ENCODE measurements around the gene P2RY12.

The P2RY12 gene

DNA sequence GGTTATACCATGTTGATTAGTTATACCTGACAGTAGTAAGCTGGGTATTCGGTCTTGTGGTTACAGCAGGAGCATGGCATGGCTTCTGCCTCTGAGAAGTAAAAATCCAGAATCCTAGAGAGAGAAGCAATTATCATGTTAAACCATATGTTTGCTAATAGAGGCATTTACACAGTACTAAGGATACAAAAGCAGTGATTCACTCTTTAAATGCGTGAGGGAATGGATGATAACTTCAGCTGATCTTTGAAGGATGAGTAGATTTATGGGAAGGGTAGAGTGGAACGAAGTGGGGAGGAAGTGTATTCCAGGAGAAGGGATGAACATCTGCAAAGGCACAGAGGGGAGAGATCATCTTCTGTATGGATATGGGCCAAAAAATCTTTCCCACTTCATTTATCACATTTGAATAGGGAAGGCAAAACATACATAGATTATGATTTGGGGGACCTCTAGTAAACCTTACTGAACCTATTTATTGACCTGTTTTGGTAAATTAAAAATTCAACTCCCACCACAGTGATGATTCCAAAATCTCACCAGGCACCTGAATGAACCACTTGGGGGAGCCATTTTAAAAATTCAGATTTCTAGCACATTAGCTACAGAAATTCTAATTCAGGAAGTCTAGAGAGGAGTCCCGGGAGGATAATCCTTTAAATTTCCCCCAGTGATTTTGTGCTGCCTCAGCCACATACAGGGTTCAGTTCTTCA is 41.2 kb upstream of the P2RY12 start:
- ChIA-PET CTCF (interaction anchor here (1.1 to 8.4 kb wide), 9 partner anchors 8 to 491 kb away, joined by 3 to 63 read pairs (median 5); no protein-coding TSS in a partner anchor), POLR2A (interaction anchor here (0.7 kb wide), 1 partner anchor 36 kb away, joined by 3 read pairs; no protein-coding TSS in a partner anchor)
- TF ChIP-seq, protein P1, sequence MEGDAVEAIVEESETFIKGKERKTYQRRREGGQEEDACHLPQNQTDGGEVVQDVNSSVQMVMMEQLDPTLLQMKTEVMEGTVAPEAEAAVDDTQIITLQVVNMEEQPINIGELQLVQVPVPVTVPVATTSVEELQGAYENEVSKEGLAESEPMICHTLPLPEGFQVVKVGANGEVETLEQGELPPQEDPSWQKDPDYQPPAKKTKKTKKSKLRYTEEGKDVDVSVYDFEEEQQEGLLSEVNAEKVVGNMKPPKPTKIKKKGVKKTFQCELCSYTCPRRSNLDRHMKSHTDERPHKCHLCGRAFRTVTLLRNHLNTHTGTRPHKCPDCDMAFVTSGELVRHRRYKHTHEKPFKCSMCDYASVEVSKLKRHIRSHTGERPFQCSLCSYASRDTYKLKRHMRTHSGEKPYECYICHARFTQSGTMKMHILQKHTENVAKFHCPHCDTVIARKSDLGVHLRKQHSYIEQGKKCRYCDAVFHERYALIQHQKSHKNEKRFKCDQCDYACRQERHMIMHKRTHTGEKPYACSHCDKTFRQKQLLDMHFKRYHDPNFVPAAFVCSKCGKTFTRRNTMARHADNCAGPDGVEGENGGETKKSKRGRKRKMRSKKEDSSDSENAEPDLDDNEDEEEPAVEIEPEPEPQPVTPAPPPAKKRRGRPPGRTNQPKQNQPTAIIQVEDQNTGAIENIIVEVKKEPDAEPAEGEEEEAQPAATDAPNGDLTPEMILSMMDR (IDR thresholded peaks at IDR 0.05; ENCODE audit: insufficient read depth, low read length, missing control alignments) = no peak
- no peak overlapping the region for H3K4me3 ChIP-seq (ENCODE audit: low read depth, low read length)
- no peak for DNase-seq (ENCODE audit: low read depth, low spot score)

DNA sequence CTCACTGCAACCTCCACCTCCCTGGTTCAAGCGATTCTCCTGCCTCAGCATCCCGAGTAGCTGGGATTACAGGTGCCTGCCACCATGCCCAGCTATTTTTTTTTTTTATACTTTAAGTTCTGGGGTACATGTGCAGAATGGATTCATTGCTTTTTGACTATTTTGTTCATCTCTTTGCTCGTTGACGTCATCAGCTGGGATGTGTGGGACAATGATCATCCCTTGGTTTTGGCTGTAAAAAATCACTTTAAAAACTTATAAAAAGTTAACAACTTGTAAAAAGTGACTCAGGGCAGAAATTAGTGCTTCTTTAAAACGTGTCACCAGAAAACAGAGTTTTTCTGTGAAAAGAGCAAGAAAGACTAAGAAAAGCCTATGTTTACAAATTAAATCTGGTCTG is 38.5 kb upstream of the P2RY12 start:
- no peak overlapping the region for H3K4me3 ChIP-seq (ENCODE audit: low read depth, low read length)
- CTCF ChIA-PET = interaction anchor here (1.2 kb wide), 1 partner anchor 8 kb away, joined by 3 read pairs; no protein-coding TSS in a partner anchor
- DNase-seq (ENCODE audit: low read depth, low spot score) = no peak
- POLR2A ChIA-PET = no interaction called here
- TF ChIP-seq, protein P1 (IDR thresholded peaks at IDR 0.05; ENCODE audit: insufficient read depth, low read length, missing control alignments) = no peak

DNA sequence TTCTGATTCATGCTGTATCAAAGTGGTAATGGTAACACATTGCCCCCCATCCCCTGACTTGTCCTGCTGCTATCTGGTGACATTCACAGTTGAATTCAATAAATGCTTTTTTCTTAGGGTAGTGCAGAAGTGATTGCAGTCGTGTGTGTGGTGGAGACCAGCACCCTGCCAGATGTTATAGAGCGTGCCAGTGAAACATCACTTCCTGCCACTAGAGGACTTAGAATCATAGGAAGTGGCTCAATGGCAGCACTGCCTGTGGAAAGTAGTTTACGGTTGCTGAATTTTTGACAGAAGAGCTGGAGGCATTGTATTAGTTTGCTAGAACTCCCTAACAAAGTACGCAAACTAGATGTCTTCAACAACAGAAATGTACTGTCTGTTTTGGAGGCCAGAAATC is 37.4 kb upstream of the P2RY12 start:
- TF ChIP-seq, protein P1 (IDR thresholded peaks at IDR 0.05; ENCODE audit: insufficient read depth, low read length, missing control alignments) = no peak
- ChIA-PET CTCF (interaction anchor here (1.0 to 1.1 kb wide), 2 partner anchors 12 to 416 kb away, joined by 3 read pairs; no protein-coding TSS in a partner anchor), POLR2A (no interaction called here)
- H3K4me3 ChIP-seq (ENCODE audit: low read depth, low read length) = no peak overlapping the region
- no peak for DNase-seq (ENCODE audit: low read depth, low spot score)

DNA sequence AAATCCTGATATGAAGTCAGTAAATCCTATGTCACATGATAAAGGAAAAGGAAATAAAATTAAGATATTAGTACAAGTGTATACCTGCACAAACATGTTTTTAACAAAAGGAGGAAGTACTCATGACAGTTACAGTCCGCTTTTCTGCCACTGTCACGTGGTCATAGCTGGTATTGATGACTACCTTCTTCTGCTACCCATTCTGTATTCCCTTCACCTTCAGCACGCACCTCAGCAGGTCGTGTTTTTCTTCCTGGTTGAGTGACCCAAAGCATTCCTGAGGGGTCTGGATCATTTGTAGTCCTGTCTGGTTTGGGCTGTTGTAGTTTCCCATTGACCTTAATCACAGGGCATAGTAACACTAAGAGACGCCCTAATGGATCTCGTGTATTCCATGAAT is 35.3 kb upstream of the P2RY12 start:
- DNase-seq (ENCODE audit: low read depth, low spot score) = no peak
- CTCF ChIA-PET = no interaction called here
- TF ChIP-seq, protein P1 (IDR thresholded peaks at IDR 0.05; ENCODE audit: insufficient read depth, low read length, missing control alignments) = no peak
- POLR2A ChIA-PET = no interaction called here
- H3K4me3 ChIP-seq (ENCODE audit: low read depth, low read length) = no peak overlapping the region

DNA sequence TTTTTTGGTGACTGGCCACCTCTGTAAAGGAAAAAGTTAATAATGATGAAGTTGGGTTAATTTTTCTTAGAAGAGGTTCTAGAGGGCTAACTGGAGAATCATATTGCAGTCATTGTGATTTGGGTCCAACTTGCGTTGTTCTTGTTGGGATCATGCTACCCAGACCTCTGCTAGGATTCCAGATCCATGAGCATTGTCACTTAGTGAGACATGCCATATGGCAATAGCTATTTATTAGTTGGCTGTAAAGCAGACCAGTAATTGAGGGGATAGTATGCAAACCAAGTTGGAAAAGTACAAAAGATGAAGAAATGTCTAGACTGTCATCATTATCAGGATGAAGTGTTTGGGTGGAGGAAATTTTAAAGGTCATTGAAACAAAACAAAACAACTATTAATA is 30.7 kb upstream of the P2RY12 start:
- ChIA-PET POLR2A (no interaction called here), CTCF (interaction anchor here (0.6 to 0.9 kb wide), 4 partner anchors 8 to 25 kb away, joined by 3 to 4 read pairs (median 3); no protein-coding TSS in a partner anchor)
- DNase-seq (ENCODE audit: low read depth, low spot score) = no peak
- TF ChIP-seq, protein P1 (IDR thresholded peaks at IDR 0.05; ENCODE audit: insufficient read depth, low read length, missing control alignments) = no peak
- H3K4me3 ChIP-seq (ENCODE audit: low read depth, low read length) = no peak overlapping the region

DNA sequence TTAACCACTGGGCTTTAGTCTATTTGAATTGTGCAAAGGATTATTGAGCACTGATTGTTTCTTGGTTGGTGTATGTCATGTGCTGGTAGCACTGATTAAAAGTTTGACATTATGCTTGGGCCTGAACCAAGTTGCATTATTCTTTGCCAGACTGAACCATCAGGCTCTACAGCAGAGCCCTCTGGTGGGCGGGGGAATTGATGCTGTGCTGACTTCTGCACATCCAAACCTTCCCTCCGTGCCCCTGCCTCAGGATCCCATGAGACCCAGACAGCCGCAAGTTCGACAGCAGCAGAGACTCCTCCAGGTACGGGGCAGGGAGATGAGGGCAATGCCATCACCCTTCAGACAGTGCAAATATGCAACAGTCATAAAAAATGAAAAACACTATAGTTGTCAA is 28.4 kb upstream of the P2RY12 start:
- ChIA-PET POLR2A (no interaction called here), CTCF (no interaction called here)
- H3K4me3 ChIP-seq (ENCODE audit: low read depth, low read length) = no peak overlapping the region
- no peak for DNase-seq (ENCODE audit: low read depth, low spot score)
- TF ChIP-seq, protein P1 (IDR thresholded peaks at IDR 0.05; ENCODE audit: insufficient read depth, low read length, missing control alignments) = no peak

Measured in AG04449 (cell line).